ENCODE results near the gene CACNB4.
"Not testable (repeated sequence)": the region's sequence is repeated elsewhere in the genome, so short reads cannot be mapped to it uniquely, and the experiment has no call there.

CACNB4 gene

GRCh38 chr2:152049541-152049940 lies 49.3 kb downstream of the CACNB4 start:
- FAIRE-seq = no peak

GRCh38 chr2:152047824-152048471 lies 50.9 kb downstream of the CACNB4 start:
- FAIRE-seq = no peak

GRCh38 chr2:152046940-152047339 lies 51.9 kb downstream of the CACNB4 start:
- FAIRE-seq = no peak

GRCh38 chr2:152042636-152043615 lies 55.9 kb downstream of the CACNB4 start:
- no peak for FAIRE-seq

GRCh38 chr2:152038441-152038958 lies 60.3 kb downstream of the CACNB4 start:
- FAIRE-seq = no peak

- FAIRE-seq = no peak
Measured at GRCh38 chr2:152037743-152038435, 61.0 kb downstream of the CACNB4 start.

GRCh38 chr2:152036611-152037469 lies 62.0 kb downstream of the CACNB4 start:
- peak; percentile 81 for FAIRE-seq

- no peak for FAIRE-seq
Measured at GRCh38 chr2:152034257-152034801, 64.5 kb downstream of the CACNB4 start.

GRCh38 chr2:152033011-152033925 lies 65.6 kb downstream of the CACNB4 start:
- no peak for FAIRE-seq

GRCh38 chr2:152031747-152032306 lies 67.0 kb downstream of the CACNB4 start:
- no peak for FAIRE-seq

GRCh38 chr2:152030596-152031328 lies 68.1 kb downstream of the CACNB4 start:
- not testable (repeated sequence) for FAIRE-seq

- no peak for FAIRE-seq
Measured at GRCh38 chr2:152028182-152028862, 70.5 kb downstream of the CACNB4 start.

- FAIRE-seq = peak; percentile 90
Measured at GRCh38 chr2:152025678-152026287, 73.1 kb downstream of the CACNB4 start.

GRCh38 chr2:152024477-152024876 lies 74.4 kb downstream of the CACNB4 start:
- FAIRE-seq = no peak

- no peak for FAIRE-seq
Measured at GRCh38 chr2:152022090-152022489, 76.8 kb downstream of the CACNB4 start.

- not testable (repeated sequence) for FAIRE-seq
Measured at GRCh38 chr2:152021001-152021400, 77.8 kb downstream of the CACNB4 start.

- no peak for FAIRE-seq
Measured at GRCh38 chr2:152019732-152020131, 79.1 kb downstream of the CACNB4 start.

All from islet of Langerhans (tissue), 1 donor.